Karpas-422 (cell line): ENCODE measurements around the gene TOPBP1. TPM values are rescaled to one million over a fixed set of nuclear protein-coding genes. Genes with fewer than 3 reads are reported as not detected.

Experiments used
- DNase-seq: peaks from one replicate; pipeline ENCODE4 v3.0.0-alpha.2; 2015
- H2AFZ ChIP-seq: fragments of 200-600 bp; sonication (generic); 2 replicates; pipeline ENCODE4 v1.6.1; 2014; ENCODE audit warnings: antibody characterized with exemption, low read length, mixed read lengths
- H3K27ac ChIP-seq: fragments of 200-600 bp; sonication (generic); 2 replicates; pipeline ENCODE4 v1.5.1; 2014; ENCODE audit warnings: mild to moderate bottlenecking, low read length, moderate library complexity
- H3K27me3 ChIP-seq: fragments of 200-600 bp; sonication (generic); 2 replicates; pipeline ENCODE4 v1.6.1; 2014; ENCODE audit warnings: low read length, mixed read lengths
- H3K36me3 ChIP-seq: fragments of 200-600 bp; sonication (generic); 2 replicates; pipeline ENCODE4 v1.6.1; 2014; ENCODE audit warnings: low read length, mixed read lengths; ENCODE audit not compliant: insufficient read depth
- H3K4me1 ChIP-seq: fragments of 200-600 bp; sonication (generic); 2 replicates; pipeline ENCODE4 v1.6.1; 2014; ENCODE audit warnings: mild to moderate bottlenecking, low read length, mixed read lengths
- H3K4me2 ChIP-seq: fragments of 200-600 bp; sonication (generic); 2 replicates; pipeline ENCODE4 v1.6.1; 2014; ENCODE audit warnings: low read length, low read depth, mild to moderate bottlenecking; ENCODE audit not compliant: poor library complexity, severe bottlenecking
- H3K4me3 ChIP-seq: fragments of 200-600 bp; sonication (generic); 2 replicates; pipeline ENCODE4 v1.5.1; 2014; ENCODE audit warnings: mild to moderate bottlenecking, antibody characterized with exemption, low read length, mixed read lengths
- H3K79me2 ChIP-seq: fragments of 200-600 bp; sonication (generic); 2 replicates; pipeline ENCODE4 v1.6.1; 2014; ENCODE audit warnings: mild to moderate bottlenecking, low read length, mixed read lengths
- H3K9ac ChIP-seq: fragments of 200-600 bp; sonication (generic); 2 replicates; pipeline ENCODE4 v1.6.0; 2014; ENCODE audit warnings: low read length
- H3K9me2 ChIP-seq: fragments of 200-600 bp; sonication (generic), shearing (Covaris generic); replicated peaks from 2 replicates; pipeline ENCODE4 v1.6.0; 2014; ENCODE audit warnings: mild to moderate bottlenecking, low read length, moderate library complexity; ENCODE audit not compliant: insufficient read depth
- H3K9me3 ChIP-seq: fragments of 300-700, 200-600 bp; sonication (generic); 2 replicates; pipeline ENCODE4 v1.6.1; 2014; ENCODE audit warnings: low read length, mixed read lengths
- H4K20me1 ChIP-seq: fragments of 200-600 bp; sonication (generic); 2 replicates; pipeline ENCODE4 v1.6.1; 2014; ENCODE audit warnings: mild to moderate bottlenecking, antibody characterized with exemption, low read length, low read depth; ENCODE audit not compliant: insufficient read depth
- total RNA-seq: library from RNA; depleted of rRNA; stranded (reverse); fragments of >200 nt; shearing (Covaris generic); gene quantifications from 2 replicates; pipeline ENCODE4 v1.2.3, GENCODE V29; 2014; ENCODE audit warnings: low replicate concordance

Gene TOPBP1
- total RNA-seq, 1 experiment from 2014 or later: 170 TPM

DNA sequence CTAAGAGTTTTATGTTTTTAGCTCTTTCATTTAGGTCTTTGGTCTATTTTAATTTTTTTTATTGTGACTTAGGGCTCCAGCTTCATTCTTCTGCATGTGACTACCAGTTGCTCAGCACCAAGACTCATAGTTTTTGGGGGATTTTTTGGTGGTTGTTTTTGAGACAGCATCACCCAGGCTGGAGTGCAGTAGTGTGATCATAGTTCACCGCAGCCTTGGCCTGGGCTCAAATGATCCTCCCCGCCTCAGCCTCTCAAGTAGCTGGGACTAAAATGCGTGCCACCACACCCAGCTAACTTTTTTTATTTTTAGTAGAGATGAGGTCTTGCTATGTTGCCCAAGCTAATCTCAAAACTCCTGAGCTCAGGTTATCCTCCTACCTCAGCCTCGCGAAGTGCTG lies 68.9 kb downstream of the TOPBP1 start:
- H3K27me3 ChIP-seq: no peaks in the 10 kb centered on the region
- DNase-seq: no peak

DNA sequence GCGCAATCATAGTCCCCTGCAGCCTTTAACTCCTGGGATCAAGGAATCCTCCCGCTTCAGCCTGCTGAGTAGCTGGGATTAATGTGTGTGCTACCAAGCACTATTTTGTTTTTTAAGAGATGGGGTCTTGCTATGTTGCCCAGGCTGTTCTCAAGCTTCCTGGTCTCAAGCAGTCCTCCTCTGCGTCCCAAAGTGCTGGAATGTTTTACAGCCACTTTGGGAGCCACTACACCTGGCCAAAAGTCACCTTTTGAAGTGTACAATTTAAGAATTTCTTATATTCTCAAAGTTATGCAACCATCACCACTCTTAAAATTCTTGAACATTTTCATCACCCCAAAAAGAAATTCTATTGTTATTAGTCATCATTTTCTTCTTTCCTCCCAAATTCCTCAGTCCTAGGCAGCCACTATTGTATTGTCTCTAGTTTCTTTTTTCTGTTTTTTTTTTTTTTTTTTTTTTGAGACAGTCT lies 70.4 kb downstream of the TOPBP1 start:
- Histone ChIP-seq H3K27ac (peak overlapping the region; percentile 51), H2AFZ (no peak overlapping the region), H3K36me3 (peaks cover 35% of the 10 kb centered on the region), H3K27me3 (no peaks in the 10 kb centered on the region), H4K20me1 (peaks cover 28% of the 10 kb centered on the region), H3K9me3 (no peaks in the 10 kb centered on the region), H3K4me3 (no peak overlapping the region), H3K4me1 (peaks cover 6% of the 10 kb centered on the region; the same call in 1 of the 2 replicates), H3K79me2 (no peaks in the 10 kb centered on the region), H3K4me2 (no peak overlapping the region), H3K9ac (no peak overlapping the region), H3K9me2 (no peaks in the 10 kb centered on the region)
- peak; percentile 60 for DNase-seq

More for the DNA sequence above, 68.9 kb downstream of the TOPBP1 start:
- H3K27ac ChIP-seq: peak overlapping the region; percentile 46
- H3K9ac ChIP-seq: no peak overlapping the region
- no peak overlapping the region for H3K4me3 ChIP-seq
- peaks cover 19% of the 10 kb centered on the region for H3K36me3 ChIP-seq
- peaks cover 2% of the 10 kb centered on the region; the same call in 1 of the 2 replicates for H3K4me1 ChIP-seq
- H3K9me2 ChIP-seq: no peaks in the 10 kb centered on the region
- H3K79me2 ChIP-seq: no peaks in the 10 kb centered on the region
- H3K9me3 ChIP-seq: no peaks in the 10 kb centered on the region
- H3K4me2 ChIP-seq: no peak overlapping the region
- H2AFZ ChIP-seq: no peak overlapping the region
- H4K20me1 ChIP-seq: peaks cover 13% of the 10 kb centered on the region

DNA sequence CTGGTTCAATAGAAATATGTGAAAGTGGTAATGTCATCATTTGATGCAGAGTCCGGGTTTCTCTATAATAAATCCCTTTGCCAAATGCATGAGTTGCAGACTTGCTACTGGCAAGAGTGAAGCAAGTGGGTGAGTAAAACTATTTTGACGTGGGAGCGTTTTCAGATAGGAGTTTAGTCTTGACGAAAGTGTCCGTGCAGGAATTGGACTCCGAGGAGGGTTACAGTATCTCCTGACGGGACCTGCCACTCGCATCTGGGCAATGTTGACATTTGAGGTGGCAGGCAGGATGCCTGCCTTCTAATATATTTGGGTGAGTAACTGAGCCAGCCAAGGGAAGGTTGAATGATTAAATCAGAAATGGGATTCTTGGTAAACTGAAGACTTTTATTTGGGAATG lies 72.2 kb downstream of the TOPBP1 start:
- DNase-seq: peak; percentile 60
- H3K9ac ChIP-seq: no peak overlapping the region
- H3K36me3 ChIP-seq: peaks cover 52% of the 10 kb centered on the region
- H3K9me3 ChIP-seq: no peaks in the 10 kb centered on the region
- no peaks in the 10 kb centered on the region for H3K27me3 ChIP-seq
- peaks cover 8% of the 10 kb centered on the region; the same call in 1 of the 2 replicates for H3K4me1 ChIP-seq
- H3K4me2 ChIP-seq: no peak overlapping the region
- no peak overlapping the region for H3K4me3 ChIP-seq
- no peaks in the 10 kb centered on the region for H3K9me2 ChIP-seq
- H2AFZ ChIP-seq: no peak overlapping the region
- peak overlapping the region; percentile 30 for H3K27ac ChIP-seq
- no peaks in the 10 kb centered on the region for H3K79me2 ChIP-seq
- peaks cover 42% of the 10 kb centered on the region for H4K20me1 ChIP-seq

DNA sequence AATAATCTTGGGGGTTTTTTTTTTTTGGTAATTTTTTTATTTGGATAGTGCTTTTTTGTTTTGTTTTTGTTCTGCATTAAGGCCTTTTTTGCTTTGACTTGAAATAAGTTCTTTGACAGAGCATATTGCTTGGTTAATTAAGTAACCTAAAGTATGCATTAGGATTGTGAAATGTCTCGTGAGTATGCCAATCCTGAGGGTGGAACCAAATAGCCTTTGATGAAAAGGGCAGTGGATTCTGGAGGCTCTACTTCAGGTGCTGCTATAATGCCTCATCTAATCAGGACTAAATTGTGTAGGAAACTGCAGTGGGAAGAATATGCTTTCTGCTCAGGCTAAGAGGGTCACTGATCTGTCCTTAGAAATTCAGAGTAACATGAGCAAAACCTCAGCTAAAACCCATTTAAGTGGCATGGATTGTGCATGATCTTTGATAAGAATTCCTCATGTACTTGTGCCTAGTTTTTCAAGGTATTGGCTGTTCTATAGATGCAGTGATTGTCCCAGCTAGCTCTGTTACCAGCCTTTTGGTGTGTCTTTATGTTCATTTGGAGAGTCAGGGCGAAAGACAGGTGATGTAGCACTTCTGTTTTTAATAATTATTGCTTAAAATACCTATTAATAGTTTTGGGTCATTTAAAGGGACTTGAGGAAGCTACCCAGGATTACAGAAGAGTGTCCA lies 72.8 kb downstream of the TOPBP1 start:
- H3K27ac ChIP-seq: no peak overlapping the region

DNA sequence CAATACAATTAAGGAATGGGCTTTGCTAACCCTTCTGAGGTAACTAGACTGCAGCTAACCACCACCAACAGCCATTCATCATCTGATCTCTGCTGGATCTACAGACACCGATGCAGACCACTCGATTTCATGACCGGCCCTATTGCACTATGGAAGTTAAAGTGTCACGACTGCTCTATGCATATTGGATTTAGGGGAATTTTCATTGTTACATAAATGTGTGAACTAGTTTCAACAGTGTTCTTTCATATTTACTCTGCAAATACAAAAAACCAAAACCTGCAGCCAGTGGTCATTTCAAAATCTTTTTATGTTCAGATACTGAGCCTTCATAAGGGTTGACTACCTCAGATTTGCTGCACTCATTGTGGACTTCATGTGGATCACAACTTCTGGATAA lies 73.7 kb downstream of the TOPBP1 start:
- Histone ChIP-seq H4K20me1 (peaks cover 57% of the 10 kb centered on the region), H3K9me2 (no peaks in the 10 kb centered on the region), H3K9me3 (no peaks in the 10 kb centered on the region), H3K4me3 (no peak overlapping the region), H3K79me2 (peaks cover 10% of the 10 kb centered on the region), H3K9ac (no peak overlapping the region), H2AFZ (no peak overlapping the region), H3K27ac (peak overlapping the region; percentile 6; the same call in 1 of the 2 replicates), H3K36me3 (peaks cover 66% of the 10 kb centered on the region), H3K27me3 (no peaks in the 10 kb centered on the region), H3K4me2 (no peak overlapping the region), H3K4me1 (peaks cover 23% of the 10 kb centered on the region; the same call in 1 of the 2 replicates)
- DNase-seq: peak; percentile 41

More for the DNA sequence above, 72.8 kb downstream of the TOPBP1 start:
- H2AFZ ChIP-seq: no peak overlapping the region
- H3K9me3 ChIP-seq: no peaks in the 10 kb centered on the region
- H3K4me2 ChIP-seq: no peak overlapping the region
- no peak overlapping the region for H3K4me3 ChIP-seq
- no peak overlapping the region for H3K9ac ChIP-seq
- H3K36me3 ChIP-seq: peaks cover 57% of the 10 kb centered on the region
- H3K79me2 ChIP-seq: peaks cover under 1% of the 10 kb centered on the region
- peak; percentile 64 for DNase-seq
- H3K27me3 ChIP-seq: no peaks in the 10 kb centered on the region
- H3K4me1 ChIP-seq: peaks cover 14% of the 10 kb centered on the region; the same call in 1 of the 2 replicates
- no peaks in the 10 kb centered on the region for H3K9me2 ChIP-seq
- peaks cover 48% of the 10 kb centered on the region for H4K20me1 ChIP-seq

DNA sequence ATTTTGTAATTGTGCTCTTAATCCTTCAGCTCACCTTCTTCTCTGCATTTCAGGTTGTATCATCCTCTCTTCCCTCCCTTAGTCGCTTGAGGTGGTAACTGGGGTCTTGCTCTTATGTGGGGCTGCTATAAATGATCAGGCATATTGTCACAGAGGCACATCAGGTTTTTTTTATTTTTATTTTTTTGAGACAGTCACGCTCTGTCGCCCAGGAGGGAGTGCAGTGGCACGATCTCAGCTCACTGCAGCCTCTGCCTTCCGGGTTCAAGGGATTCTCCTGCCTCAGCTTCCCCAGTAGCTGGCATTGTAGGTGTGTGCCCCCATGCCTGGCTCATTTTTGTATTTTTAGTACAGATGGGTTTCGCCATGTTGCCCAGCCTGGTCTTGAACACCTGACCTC lies 78.3 kb downstream of the TOPBP1 start:
- H3K9me2 ChIP-seq: no peaks in the 10 kb centered on the region
- no peak overlapping the region for H2AFZ ChIP-seq
- H3K4me1 ChIP-seq: peaks cover 56% of the 10 kb centered on the region
- H3K79me2 ChIP-seq: peaks cover 45% of the 10 kb centered on the region
- no peaks in the 10 kb centered on the region for H3K9me3 ChIP-seq
- no peak overlapping the region for H3K9ac ChIP-seq
- no peak overlapping the region for H3K4me2 ChIP-seq
- H3K27me3 ChIP-seq: no peaks in the 10 kb centered on the region
- peaks cover 90% of the 10 kb centered on the region for H3K36me3 ChIP-seq
- no peak for DNase-seq
- H4K20me1 ChIP-seq: peaks cover 86% of the 10 kb centered on the region
- H3K27ac ChIP-seq: peak overlapping the region; percentile 58; the same call in 1 of the 2 replicates
- no peak overlapping the region for H3K4me3 ChIP-seq

DNA sequence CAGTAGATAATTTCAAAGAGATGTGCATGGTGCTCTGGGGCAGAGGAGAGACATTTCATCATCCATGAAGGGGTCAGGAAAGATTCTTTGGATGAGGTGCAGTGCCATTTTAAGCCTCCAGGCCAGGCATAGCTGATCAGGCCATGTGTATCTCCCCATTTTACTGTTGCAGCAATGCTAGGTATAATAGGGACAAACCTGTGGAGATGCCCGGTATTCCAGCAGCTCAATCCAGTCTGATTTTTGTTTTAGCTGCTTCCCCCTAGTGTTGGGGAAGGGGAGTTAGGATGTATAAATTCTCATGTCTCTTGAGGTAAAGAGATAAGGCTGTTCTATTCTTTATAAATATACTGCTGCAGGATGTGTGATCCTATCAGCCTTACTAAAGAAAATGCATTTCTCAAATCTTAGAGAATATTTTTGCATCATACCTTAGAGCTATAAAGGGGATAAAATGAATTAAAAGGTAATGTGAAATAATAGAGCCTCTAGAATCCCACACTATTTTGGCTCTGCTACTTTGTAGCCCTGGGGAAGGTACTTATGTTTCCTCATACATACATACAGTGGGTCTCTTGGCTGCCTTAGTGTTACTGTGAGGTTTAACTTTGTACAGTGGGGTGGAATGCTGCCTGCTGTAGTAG lies 83.1 kb downstream of the TOPBP1 start:
- H3K79me2 ChIP-seq: peaks cover 83% of the 10 kb centered on the region
- H3K9me3 ChIP-seq: no peaks in the 10 kb centered on the region
- H3K9me2 ChIP-seq: no peaks in the 10 kb centered on the region
- H3K4me3 ChIP-seq: peak overlapping the region; percentile 97
- H3K27me3 ChIP-seq: no peaks in the 10 kb centered on the region
- H2AFZ ChIP-seq: no peak overlapping the region
- peaks cover 56% of the 10 kb centered on the region for H4K20me1 ChIP-seq
- H3K36me3 ChIP-seq: peaks cover 80% of the 10 kb centered on the region
- peak; percentile 66 for DNase-seq
- H3K4me2 ChIP-seq: peak overlapping the region; percentile 94
- H3K9ac ChIP-seq: peak overlapping the region; percentile 93; the same call in 1 of the 2 replicates
- peak overlapping the region; percentile 100 for H3K27ac ChIP-seq
- peaks cover 65% of the 10 kb centered on the region for H3K4me1 ChIP-seq

DNA sequence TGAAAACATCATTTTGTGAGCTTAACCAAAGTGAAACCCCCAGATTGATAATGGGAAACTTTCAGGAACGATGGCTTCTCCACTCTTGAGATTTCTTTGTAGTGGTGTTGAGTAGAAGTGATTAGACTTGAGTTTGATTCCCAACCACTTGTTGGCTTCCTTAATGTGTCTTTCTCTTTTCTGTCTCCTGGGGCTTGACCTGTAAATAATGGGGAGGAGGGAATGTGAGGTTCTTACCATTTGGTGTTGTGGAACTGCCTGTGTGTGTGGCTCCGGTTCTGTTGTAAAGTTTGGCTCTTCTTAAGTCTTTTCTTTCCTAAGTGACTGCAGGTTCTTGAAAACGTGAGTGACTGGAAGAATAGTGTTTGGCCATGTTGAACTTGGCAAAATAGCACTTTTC lies 85.6 kb downstream of the TOPBP1 start:
- Histone ChIP-seq H2AFZ (no peak overlapping the region), H4K20me1 (peaks cover 32% of the 10 kb centered on the region), H3K27me3 (no peaks in the 10 kb centered on the region), H3K4me1 (peaks cover 61% of the 10 kb centered on the region), H3K9me2 (no peaks in the 10 kb centered on the region), H3K9me3 (no peaks in the 10 kb centered on the region), H3K79me2 (peaks cover 62% of the 10 kb centered on the region), H3K27ac (peak overlapping the region; percentile 100), H3K4me3 (peak overlapping the region; percentile 97), H3K9ac (peak overlapping the region; percentile 93), H3K4me2 (peak overlapping the region; percentile 94), H3K36me3 (peaks cover 57% of the 10 kb centered on the region)
- DNase-seq: peak; percentile 76
